GM12878 (cell line): ENCODE data around the gene ANO3. TPM values are rescaled to one million over a fixed set of nuclear protein-coding genes. Genes with fewer than 3 reads are reported as not detected.

Experiments
- ATAC-seq: fragments of 200-7000 bp; cut with Tn5 transposase; 3 replicates; pipeline ENCODE4 v1.9.1; 2020; ENCODE audit warnings: mild to moderate bottlenecking, moderate library complexity
- BruUV-seq: library from RNA; stranded (reverse); fragments of 400-500 nt; replicated peaks from 2 replicates; lab custom pipeline; 2021; lab: Mats Ljungman, UMichigan
- CTCF ChIA-PET: fragments of 300-600 bp; sonication (Branson Sonifier 250); formaldehyde crosslinking; extraction: SDS; loops from one replicate; lab custom pipeline; 2021; ENCODE audit warnings: inconsistent platforms; lab: Yijun Ruan, JAX
- POLR2A ChIA-PET: fragments of 350-600 bp; formaldehyde crosslinking; extraction: SDS; loops from one replicate; lab custom pipeline; 2021; ENCODE audit warnings: inconsistent platforms; lab: Charles Lee
- RAD21 ChIA-PET: fragments of 300-600 bp; sonication (Branson Sonifier 250); formaldehyde crosslinking; loops from one replicate; lab custom pipeline; 2023; ENCODE audit warnings: antibody characterized with exemption; ENCODE audit not compliant: unreplicated experiment; lab: Charles Lee
- SMC1A ChIA-PET: fragments of 300-600 bp; sonication (Branson Sonifier 250); formaldehyde crosslinking; loops from one replicate; lab custom pipeline; 2023; ENCODE audit not compliant: unreplicated experiment, uncharacterized antibody; lab: Charles Lee
- DNase-seq: peaks from one replicate; pipeline ENCODE4 v3.0.0-alpha.2; 2011; ENCODE audit warnings: low read depth, low spot score
- FAIRE-seq: peaks from 3 replicates; lab custom pipeline; 2011; peaks lifted over from hg19 to GRCh38; lab: Jason Lieb, UNC
- H2AFZ ChIP-seq: 2 replicates; pipeline ENCODE4 v1.6.0; 2011; ENCODE audit warnings: low read depth, low read length, control low read depth; ENCODE audit not compliant: control insufficient read depth
- H3K27ac ChIP-seq: 2 replicates; pipeline ENCODE4 v1.5.1; 2011; ENCODE audit warnings: control low read depth; ENCODE audit not compliant: control insufficient read depth, insufficient read depth
- H3K27me3 ChIP-seq, 2 experiments: replicated peaks in 1 of 2; 2 replicates each; pipeline versions ENCODE4 v1.6.0 to v1.6.1; 2011; ENCODE audit warnings: low read length in 1 of 2; ENCODE audit not compliant: control insufficient read depth in 2 of 2, insufficient read depth in 2 of 2
- H3K36me3 ChIP-seq, 2 experiments: 2 replicates each; pipeline ENCODE4 v1.5.1; 2011; ENCODE audit warnings: low read length in 1 of 2; ENCODE audit not compliant: control insufficient read depth in 2 of 2, insufficient read depth in 2 of 2
- H3K4me1 ChIP-seq: 2 replicates; pipeline ENCODE4 v1.6.1; 2011; ENCODE audit warnings: mild to moderate bottlenecking, low read length, moderate library complexity, mixed read lengths; ENCODE audit not compliant: control insufficient read depth, insufficient read depth
- H3K4me2 ChIP-seq: 2 replicates; pipeline ENCODE4 v1.6.0; 2011; ENCODE audit warnings: control low read depth; ENCODE audit not compliant: control insufficient read depth, insufficient read depth
- H3K4me3 ChIP-seq: fragments of 200-600 bp; sonication (generic); 2 replicates; pipeline ENCODE4 v1.5.1; 2016
- H3K79me2 ChIP-seq: 2 replicates; pipeline ENCODE4 v1.6.0; 2011; ENCODE audit warnings: low read length; ENCODE audit not compliant: control insufficient read depth, insufficient read depth
- H3K9ac ChIP-seq: 2 replicates; pipeline ENCODE4 v1.8.0; 2011; ENCODE audit warnings: low read length, control low read depth, mixed read lengths; ENCODE audit not compliant: control insufficient read depth, insufficient read depth
- H3K9me3 ChIP-seq: replicated peaks from 3 replicates; pipeline ENCODE4 v1.5.1; 2011; ENCODE audit warnings: mild to moderate bottlenecking, low read length; ENCODE audit not compliant: control insufficient read depth, insufficient read depth
- H4K20me1 ChIP-seq: 2 replicates; pipeline ENCODE4 v1.6.0; 2011; ENCODE audit not compliant: control insufficient read depth, insufficient read depth
- NFXL1 ChIP-seq: fragments of 450-650 bp; IDR thresholded peaks from 2 replicates; pipeline ENCODE4 v1.6.1; 2017; ENCODE audit warnings: antibody characterized with exemption, mild to moderate bottlenecking, borderline replicate concordance
- RAD21 ChIP-seq: IDR thresholded peaks from 2 replicates; pipeline ENCODE4 v1.6.1; 2011; ENCODE audit warnings: mild to moderate bottlenecking, low read depth, low read length, moderate library complexity; ENCODE audit not compliant: insufficient read depth
- SMC3 ChIP-seq: IDR thresholded peaks from 2 replicates; pipeline ENCODE4 v1.6.1; 2011; ENCODE audit warnings: low read length, improper control_type of control experiment, borderline replicate concordance
- YY1 ChIP-seq: IDR thresholded peaks from 2 replicates; pipeline ENCODE4 v1.6.1; 2011; ENCODE audit warnings: low read depth, mild to moderate bottlenecking, low read length
- WGBS: methylation state at CpG from one replicate; pipeline ENCODE4 v1.1.6; 2016; ENCODE audit warnings: low lambda C conversion rate; ENCODE audit not compliant: insufficient replicate concordance, insufficient coverage; ENCODE audit errors: missing lambda C conversion rate; 5-methylcytosine and 5-hydroxymethylcytosine counted together
- in situ Hi-C: fragments of 300-500 bp; cut with MboI; formaldehyde crosslinking; loops from 9 replicates; pipeline ENCODE4 v1.14.3; 2018; ENCODE audit warnings: mixed read lengths
- intact Hi-C: fragments of 100-400 bp; cut with micrococcal nuclease; formaldehyde crosslinking; loops from one replicate; pipeline ENCODE4 v1.14.2; 2022; ENCODE audit not compliant: unreplicated experiment
- polyA plus RNA-seq, 11 experiments: library from polyadenylated mRNA; depleted of rRNA in 4 of 11; unstranded in 6 of 11; stranded (reverse) in 5 of 11; fragments of >200 nt; fragmentation: Nextera tagmentation in 4 of 11; fragmentation: Illumina TruSeq in 1 of 11; extraction: Ambion mirVana in 4 of 11; extraction: Trizol in 1 of 11; gene quantifications; 1 replicate in 1 of 11; 2 replicates in 10 of 11; pipeline versions ENCODE4 v1.2.1 to v1.2.3, GENCODE V29; 2011 to 2016; ENCODE audit warnings: inconsistent platforms in 2 of 11, missing spikeins in 2 of 11, low read depth in 1 of 11
- total RNA-seq, 4 experiments: library from RNA; depleted of rRNA in 3 of 4; stranded (reverse); fragments of >200 nt in 3 of 4; fragmentation: Illumina TruSeq in 1 of 4; extraction: Trizol in 1 of 4; gene quantifications; 2 replicates each; pipeline versions ENCODE4 v1.2.1 to v1.2.3, GENCODE V29; 2013 to 2021
- TF ChIP-seq, protein P1 (sequence below), 3 experiments: IDR thresholded peaks in 2 of 3; conservative IDR thresholded peaks in 1 of 3; 2 replicates each; pipeline ENCODE4 v1.5.1; 2011; ENCODE audit warnings: low read depth in 3 of 3, low read length in 3 of 3, mild to moderate bottlenecking in 3 of 3, control low read depth in 2 of 3, moderate library complexity in 2 of 3, inconsistent platforms in 1 of 3, mixed read lengths in 1 of 3; ENCODE audit not compliant: control insufficient read depth in 2 of 3, insufficient read depth in 1 of 3; ENCODE audit errors: extremely low read depth in 1 of 3

ANO3 gene
- total and polyA plus RNA-seq, 10 of the 15 experiments (the other 5 are each of a cell fraction or from before 2014, with no cell fraction given): 0.13 to 5.9 (median 0.44) TPM

DNA sequence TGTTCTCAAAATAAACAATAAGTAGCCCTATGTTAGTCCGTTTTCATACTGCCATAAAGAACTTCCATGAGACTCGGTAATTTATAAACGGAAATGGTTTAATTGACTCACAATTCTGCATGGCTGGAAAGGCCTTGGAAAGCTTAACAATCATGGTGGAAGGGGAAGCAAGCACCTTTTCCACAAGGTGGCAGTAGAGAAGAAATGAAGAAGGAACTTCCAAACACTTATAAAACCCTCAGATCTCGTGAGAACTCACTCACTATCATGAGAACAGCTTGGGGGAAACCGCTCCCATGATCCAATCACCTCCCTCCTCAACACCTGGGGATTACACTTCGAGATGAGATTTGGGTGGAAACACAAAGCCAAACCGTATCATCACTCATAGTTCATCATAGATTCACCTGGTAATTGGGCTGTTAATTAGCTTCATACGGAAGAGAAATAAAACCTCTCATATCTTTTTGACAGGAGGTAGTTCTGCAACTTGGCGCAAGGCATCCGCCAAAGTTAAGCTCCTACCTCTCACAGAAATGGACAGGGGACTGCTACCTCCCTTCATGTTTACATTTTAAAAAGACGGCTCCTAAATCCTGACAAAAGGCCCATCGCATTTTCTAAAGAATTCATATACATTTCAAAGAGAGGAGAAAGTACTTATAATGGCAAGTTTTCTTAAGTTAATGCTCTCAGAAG lies 191.1 kb downstream of the ANO3 start:
- no peaks in the 10 kb centered on the region for H4K20me1 ChIP-seq
- no peak for DNase-seq
- no peak overlapping the region for H3K9ac ChIP-seq
- ChIA-PET RAD21 (interaction anchor here (1.1 to 1.3 kb wide), 2 partner anchors 116 to 128 kb away, joined by 3 to 5 read pairs; no protein-coding TSS in a partner anchor), CTCF (interaction anchor here (0.6 to 3.3 kb wide), 13 partner anchors 10 to 238 kb away, joined by 3 to 18 read pairs (median 4); no protein-coding TSS in a partner anchor), SMC1A (interaction anchor here (0.6 to 2.7 kb wide), 11 partner anchors 8 to 572 kb away, joined by 3 to 13 read pairs (median 4); no protein-coding TSS in a partner anchor), POLR2A (no interaction called here)
- no peak overlapping the region for H3K27ac ChIP-seq
- intact Hi-C loops (loop anchor here (1.0 kb wide), 1 partner anchor 127 kb away; no protein-coding TSS in a partner anchor), in situ Hi-C loops (no loop called here)
- TF ChIP-seq SMC3: peak; percentile 31; the same call in 1 of the 2 replicates
- TF ChIP-seq, protein P1, sequence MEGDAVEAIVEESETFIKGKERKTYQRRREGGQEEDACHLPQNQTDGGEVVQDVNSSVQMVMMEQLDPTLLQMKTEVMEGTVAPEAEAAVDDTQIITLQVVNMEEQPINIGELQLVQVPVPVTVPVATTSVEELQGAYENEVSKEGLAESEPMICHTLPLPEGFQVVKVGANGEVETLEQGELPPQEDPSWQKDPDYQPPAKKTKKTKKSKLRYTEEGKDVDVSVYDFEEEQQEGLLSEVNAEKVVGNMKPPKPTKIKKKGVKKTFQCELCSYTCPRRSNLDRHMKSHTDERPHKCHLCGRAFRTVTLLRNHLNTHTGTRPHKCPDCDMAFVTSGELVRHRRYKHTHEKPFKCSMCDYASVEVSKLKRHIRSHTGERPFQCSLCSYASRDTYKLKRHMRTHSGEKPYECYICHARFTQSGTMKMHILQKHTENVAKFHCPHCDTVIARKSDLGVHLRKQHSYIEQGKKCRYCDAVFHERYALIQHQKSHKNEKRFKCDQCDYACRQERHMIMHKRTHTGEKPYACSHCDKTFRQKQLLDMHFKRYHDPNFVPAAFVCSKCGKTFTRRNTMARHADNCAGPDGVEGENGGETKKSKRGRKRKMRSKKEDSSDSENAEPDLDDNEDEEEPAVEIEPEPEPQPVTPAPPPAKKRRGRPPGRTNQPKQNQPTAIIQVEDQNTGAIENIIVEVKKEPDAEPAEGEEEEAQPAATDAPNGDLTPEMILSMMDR (IDR thresholded peaks at IDR 0.05 in 2 of 3, conservative IDR thresholded peaks at IDR 0.05 in 1 of 3; ENCODE audit: control insufficient read depth in 2 of 3, extremely low read depth in 1 of 3, insufficient read depth in 1 of 3, low read depth in 3 of 3, low read length in 3 of 3): peak; percentile 30 to 40 (median 32); a peak in 4 of 6 replicates
- TF ChIP-seq NFXL1: no peak
- peak; percentile 33 for TF ChIP-seq RAD21
- TF ChIP-seq YY1: 0 out of 2 replicates have a peak, but pooled peaks have one; percentile 41
- ATAC-seq: peak; percentile 64
- no peaks in the 10 kb centered on the region for H3K9me3 ChIP-seq
- no peak overlapping the region for H3K4me3 ChIP-seq
- no peaks in the 10 kb centered on the region for H3K36me3 ChIP-seq
- 49% methylated on average over 12 of the region's 12 CpGs for WGBS
- H2AFZ ChIP-seq: no peak overlapping the region
- no peaks in the 10 kb centered on the region for H3K79me2 ChIP-seq
- BruUV-seq: no TSS peak
- no peak overlapping the region for H3K4me2 ChIP-seq
- no peak for FAIRE-seq
- no peaks in the 10 kb centered on the region for H3K27me3 ChIP-seq
- no peaks in the 10 kb centered on the region for H3K4me1 ChIP-seq
